ENCODE measurements around the gene CCR6. TPM values are rescaled to one million over a fixed set of nuclear protein-coding genes. Genes with fewer than 3 reads are reported as not detected.

The CCR6 gene
- total and polyA plus RNA-seq, 10 of the 15 experiments (the other 5 are each of a cell fraction or from before 2014, with no cell fraction given), result 2.2 to 7.6 (median 6.7) TPM

- TF ChIP-seq RELB (IDR thresholded peaks at IDR 0.05; ENCODE audit: low read depth) (peak; percentile 78; the same call in 1 of the 2 replicates), KLF5 (IDR thresholded peaks at IDR 0.05; ENCODE audit: partially characterized antibody) (peak; percentile 16), BACH1 (IDR thresholded peaks at IDR 0.05; ENCODE audit: borderline replicate concordance) (no peak; the same call in 1 of the 2 replicates), ZNF24 (IDR thresholded peaks at IDR 0.05) (no peak), KAT2A (conservative IDR thresholded peaks at IDR 0.05; ENCODE audit: control insufficient read depth, low read depth, low read length) (no peak), MTA2 (IDR thresholded peaks at IDR 0.05; ENCODE audit: low read depth) (peak; percentile 67; the same call in 1 of the 2 replicates), NFIC (IDR thresholded peaks at IDR 0.05; ENCODE audit: low read depth, low read length) (peak; percentile 38; the same call in 1 of the 2 replicates), TAF1 (IDR thresholded peaks at IDR 0.05; ENCODE audit: borderline replicate concordance, low read depth, low read length) (no peak), ZNF274 (IDR thresholded peaks at IDR 0.05; ENCODE audit: insufficient read depth, insufficient read length) (no peak), PRDM15 (CRISPR knock-in tag; IDR thresholded peaks at IDR 0.05) (peak; percentile 68; the same call in 1 of the 2 replicates), CEBPZ (IDR thresholded peaks at IDR 0.05; ENCODE audit: low read depth, low read length) (no peak), USF2 (IDR thresholded peaks at IDR 0.05; ENCODE audit: borderline replicate concordance, low read depth, low read length) (peak; percentile 62; the same call in 1 of the 2 replicates), RCOR1 (conservative IDR thresholded peaks at IDR 0.05; ENCODE audit: low read depth, low read length) (no peak; the same call in 1 of the 2 replicates), POU2F2 (IDR thresholded peaks at IDR 0.05; ENCODE audit: borderline replicate concordance, low read depth, low read length) (peak; percentile 98), EP300 (IDR thresholded peaks at IDR 0.05; ENCODE audit: borderline replicate concordance in 1 of 2, control insufficient read depth in 1 of 2, low read depth in 2 of 2, low read length in 2 of 2) (peak; percentile 83 to 91), YY1 (IDR thresholded peaks at IDR 0.05; ENCODE audit: low read depth, low read length) (no peak), ETV6 (conservative IDR thresholded peaks at IDR 0.05 in 1 of 2, IDR thresholded peaks at IDR 0.05 in 1 of 2; ENCODE audit: borderline replicate concordance in 1 of 2, low read depth in 1 of 2) (no peak), TCF12 (IDR thresholded peaks at IDR 0.05; ENCODE audit: low read depth, low read length) (peak; percentile 78)
Measured at GRCh38 chr6:167113935-167114910, 8.7 kb upstream of the CCR6 start (continued).

Data from GM12878 (cell line).